NCI-H1436 treated with DMSO at 0.1 percent for 48 hours (cell line): ENCODE results near the gene TNFSF11.

Experiments used
- DNase-seq: peaks from one replicate; lab custom pipeline; 2025; lab: John Stamatoyannopoulos, UW

Gene TNFSF11

GRCh38 chr13:42653679-42654078, 79.7 kb downstream of the TNFSF11 start:
- no peak for DNase-seq

- no peak for DNase-seq
Observed at GRCh38 chr13:42654212-42654611, 80.3 kb downstream of the TNFSF11 start.

GRCh38 chr13:42654722-42655121, 80.8 kb downstream of the TNFSF11 start:
- no peak for DNase-seq

GRCh38 chr13:42656161-42656560, 82.2 kb downstream of the TNFSF11 start:
- DNase-seq: no peak

GRCh38 chr13:42656958-42657357, 83.0 kb downstream of the TNFSF11 start:
- DNase-seq: no peak
